Mucosa of gallbladder (tissue), 1 donor: ENCODE results near the gene DUOX2. TPM values are rescaled to one million over a fixed set of nuclear protein-coding genes. Genes with fewer than 3 reads are reported as not detected.
"Not testable (repeated sequence)": the region's sequence is repeated elsewhere in the genome, so short reads cannot be mapped to it uniquely, and the experiment has no call there.

Source experiments
- DNase-seq: peaks from one replicate; pipeline ENCODE4 v3.0.0-alpha.2; 2020; ENCODE audit warnings: low spot score
- total RNA-seq: library from RNA; stranded (reverse); gene quantifications from one replicate; pipeline ENCODE4 v1.2.1, GENCODE V29; 2021
- donor health status: DM: no; HTN: no; CAD: no.

Gene DUOX2
- total RNA-seq, 1 donor from 2014 or later = 366 TPM

DNA sequence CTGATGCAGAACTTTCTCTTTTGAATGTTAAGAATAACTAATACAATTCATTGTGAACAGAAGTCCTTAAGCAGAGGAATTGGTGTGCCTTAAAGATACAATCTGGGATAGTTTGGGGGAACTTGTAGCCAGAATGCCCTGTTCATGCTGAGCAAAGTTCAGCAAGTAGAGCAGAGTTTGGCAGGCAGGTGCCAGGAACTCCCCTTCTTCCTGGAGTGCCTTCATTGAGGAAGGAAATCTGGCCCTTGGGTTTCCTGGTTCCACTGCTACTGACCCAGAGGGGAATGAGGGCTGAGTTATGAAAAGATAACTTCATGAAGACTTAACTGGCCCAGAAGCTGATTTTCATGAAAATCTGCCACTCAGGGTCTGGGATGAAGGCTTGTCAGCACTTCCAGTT lies 40.4 kb downstream of the DUOX2 start:
- DNase-seq = not testable (repeated sequence)

DNA sequence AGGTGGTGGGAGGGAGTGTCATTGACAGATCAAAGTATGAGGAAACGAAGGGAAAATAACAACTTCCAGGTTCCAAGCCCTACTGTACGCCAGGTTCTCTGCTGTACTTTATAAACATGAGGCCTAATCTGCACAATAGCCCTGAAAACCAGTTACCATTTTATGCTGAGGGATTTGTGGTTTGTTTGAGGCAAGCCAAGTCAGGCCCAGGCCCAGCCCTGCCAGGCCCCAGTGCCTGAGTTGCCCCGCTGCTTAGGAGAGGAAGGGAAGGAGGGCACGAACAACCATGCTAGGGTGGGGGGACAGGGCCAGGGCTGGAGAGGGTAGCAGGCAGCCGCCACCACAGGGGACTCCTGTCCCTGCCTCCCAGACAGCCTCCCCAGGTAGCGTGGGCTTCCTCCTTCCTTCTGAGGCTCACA lies 44.0 kb downstream of the DUOX2 start:
- not testable (repeated sequence) for DNase-seq

GRCh38 chr15:45064386-45064785 lies 49.6 kb downstream of the DUOX2 start:
- no peak for DNase-seq

- not testable (repeated sequence) for DNase-seq
These were observed 51.7 kb downstream of the DUOX2 start for GRCh38 chr15:45062301-45062700.

- not testable (repeated sequence) for DNase-seq
These were observed 55.0 kb downstream of the DUOX2 start for GRCh38 chr15:45058690-45059675.

GRCh38 chr15:45052676-45053075 lies 61.3 kb downstream of the DUOX2 start:
- not testable (repeated sequence) for DNase-seq

DNA sequence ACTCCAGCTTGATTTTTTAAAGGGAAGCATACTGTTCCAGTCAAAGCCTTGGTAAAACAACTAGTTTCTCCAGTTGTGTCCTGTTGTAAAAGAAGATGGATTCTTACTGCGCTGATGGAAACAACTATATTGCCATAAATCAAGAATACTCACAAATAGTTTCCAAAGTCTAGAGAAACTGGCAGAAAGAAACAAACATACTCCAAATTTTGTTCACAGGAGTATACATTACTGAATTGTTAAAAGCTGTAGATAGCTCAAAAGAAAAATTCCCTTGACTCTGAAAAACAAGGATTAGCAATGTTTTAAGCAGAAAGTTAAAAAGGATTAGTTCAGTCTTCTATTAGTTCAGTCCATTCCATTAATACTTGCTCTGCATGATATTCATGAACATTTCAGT lies 63.4 kb downstream of the DUOX2 start:
- no peak for DNase-seq

DNA sequence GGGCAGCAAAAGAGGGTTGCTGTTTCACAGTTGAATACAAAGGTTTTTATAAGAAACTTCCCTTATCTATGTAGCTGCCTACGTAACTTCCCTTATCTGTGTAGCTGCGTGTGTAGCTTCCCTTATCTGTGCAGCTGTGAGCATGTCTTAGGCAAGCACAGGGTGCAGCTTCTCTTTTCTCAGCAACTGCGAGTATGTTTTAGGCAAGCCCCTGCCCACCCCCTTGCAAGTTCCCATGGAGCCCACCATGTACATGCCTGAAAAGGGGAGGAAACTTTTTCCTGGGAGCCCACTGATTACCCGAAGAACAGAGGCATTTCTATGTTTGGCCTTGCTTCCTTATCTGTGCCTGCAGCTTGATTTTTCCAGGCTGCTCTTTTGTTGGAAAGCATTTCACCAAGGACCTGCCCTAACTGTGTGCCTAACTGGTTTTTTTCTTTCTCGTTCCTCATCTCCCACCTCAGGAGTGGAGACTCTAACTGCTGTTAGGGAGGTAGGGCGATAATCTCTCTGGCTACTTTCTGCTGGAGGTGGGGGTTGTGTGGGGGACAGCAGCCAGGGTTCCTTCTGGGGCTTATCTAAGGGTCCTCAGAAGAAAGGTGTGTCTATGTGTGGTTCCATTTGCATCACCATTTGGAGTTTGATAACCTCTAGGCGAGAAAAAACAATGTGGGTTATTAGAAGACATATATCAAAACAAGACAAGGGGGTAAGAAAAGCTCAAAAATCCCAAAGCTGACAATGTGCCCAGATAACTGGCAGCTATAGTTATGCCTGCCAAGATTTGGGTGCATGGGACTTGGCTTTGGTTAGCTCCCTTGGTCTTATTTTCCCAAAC lies 65.0 kb downstream of the DUOX2 start:
- DNase-seq = no peak

DNA sequence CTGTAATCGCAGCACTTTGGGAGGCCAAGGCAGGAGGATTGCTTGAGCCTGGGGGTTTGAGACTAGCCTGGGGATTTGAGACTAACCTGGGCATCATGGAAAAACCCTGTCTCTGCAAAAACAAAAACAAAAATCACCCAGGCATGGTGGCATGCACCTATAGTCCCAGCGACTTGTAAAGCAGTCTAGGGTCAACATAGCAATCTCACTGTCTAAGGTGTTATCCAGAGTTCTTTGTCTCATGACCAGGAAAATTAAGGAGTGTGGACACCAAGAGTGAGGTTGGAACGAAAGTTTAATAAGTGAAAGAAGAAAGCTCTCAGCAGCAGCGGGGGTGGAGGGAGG lies 65.6 kb downstream of the DUOX2 start:
- not testable (repeated sequence) for DNase-seq

- DNase-seq = not testable (repeated sequence)
These were observed 69.7 kb downstream of the DUOX2 start for GRCh38 chr15:45044270-45044669.

DNA sequence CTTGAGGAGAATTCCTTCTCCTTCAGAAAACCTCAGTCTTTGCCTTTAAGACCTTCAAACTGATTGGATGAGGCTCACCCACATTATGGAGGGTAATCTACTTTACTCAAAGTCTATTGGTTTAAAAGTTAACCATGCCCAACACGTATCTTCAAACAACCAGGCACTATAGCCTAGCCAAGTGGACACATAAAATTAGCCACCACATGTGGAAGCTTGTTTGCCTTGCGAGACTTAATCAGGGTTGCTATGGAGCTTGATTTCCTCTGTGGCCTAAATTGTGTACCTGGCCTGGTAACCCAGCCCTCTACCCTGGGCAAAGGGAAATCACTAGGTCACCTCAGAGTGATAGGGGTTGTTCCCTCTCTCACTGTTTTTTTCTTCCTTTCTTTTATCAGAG lies 71.1 kb downstream of the DUOX2 start:
- DNase-seq = not testable (repeated sequence)

Other genes with a start within 250 kb of the DUOX2 start
- gene TERB2, start 157.5 kb downstream of the DUOX2 start, total RNA-seq = not detected
- 36.4 TPM for gene SORD, start 91.0 kb downstream of the DUOX2 start, total RNA-seq
- 87.1 TPM for gene DUOXA2, start 154 bp upstream of the DUOX2 start, total RNA-seq
- gene DUOXA1, start 15.7 kb upstream of the DUOX2 start, total RNA-seq = 10.6 TPM
- 23.4 TPM for gene DUOX1, start 15.8 kb upstream of the DUOX2 start, total RNA-seq
- gene SHF, start 73.8 kb upstream of the DUOX2 start, total RNA-seq = 10.4 TPM
- gene SLC28A2, start 138.1 kb upstream of the DUOX2 start, total RNA-seq = 86.6 TPM